Fibroblast of mammary gland (primary cell): ENCODE results near the gene MCF2L.

Experiments used
- DNase-seq: peaks from one replicate; pipeline ENCODE4 v3.0.0-alpha.2; 2010; ENCODE audit warnings: low read depth
- H3K4me3 ChIP-seq: 2 replicates; pipeline ENCODE4 v1.5.1; 2011; ENCODE audit warnings: low read depth, mild to moderate bottlenecking, low read length, moderate library complexity; ENCODE audit not compliant: control insufficient read depth
- CTCF ChIP-seq: conservative IDR thresholded peaks from 2 replicates; pipeline ENCODE4 v1.5.1; 2011; ENCODE audit warnings: low read depth, low read length, inconsistent platforms; ENCODE audit not compliant: control insufficient read depth, insufficient read depth

MCF2L gene

DNA sequence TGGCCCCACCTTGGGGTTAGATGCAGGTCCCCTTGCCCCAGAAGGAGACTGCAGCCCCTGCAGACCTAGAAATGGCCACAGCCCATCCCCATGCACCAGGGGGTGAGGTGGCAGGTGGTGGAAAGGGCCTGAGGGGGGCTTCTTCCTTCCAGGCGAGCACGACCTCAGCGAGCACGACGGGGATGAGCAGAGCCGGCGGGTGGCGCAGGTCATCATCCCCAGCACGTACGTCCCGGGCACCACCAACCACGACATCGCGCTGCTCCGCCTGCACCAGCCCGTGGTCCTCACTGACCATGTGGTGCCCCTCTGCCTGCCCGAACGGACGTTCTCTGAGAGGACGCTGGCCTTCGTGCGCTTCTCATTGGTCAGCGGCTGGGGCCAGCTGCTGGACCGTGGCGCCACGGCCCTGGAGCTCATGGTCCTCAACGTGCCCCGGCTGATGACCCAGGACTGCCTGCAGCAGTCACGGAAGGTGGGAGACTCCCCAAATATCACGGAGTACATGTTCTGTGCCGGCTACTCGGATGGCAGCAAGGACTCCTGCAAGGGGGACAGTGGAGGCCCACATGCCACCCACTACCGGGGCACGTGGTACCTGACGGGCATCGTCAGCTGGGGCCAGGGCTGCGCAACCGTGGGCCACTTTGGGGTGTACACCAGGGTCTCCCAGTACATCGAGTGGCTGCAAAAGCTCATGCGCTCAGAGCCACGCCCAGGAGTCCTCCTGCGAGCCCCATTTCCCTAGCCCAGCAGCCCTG lies 149.4 kb downstream of the MCF2L start:
- no peak overlapping the region for H3K4me3 ChIP-seq
- no peak for TF ChIP-seq CTCF
- DNase-seq: no peak

GRCh38 chr13:113119166-113119821 lies 150.3 kb downstream of the MCF2L start:
- TF ChIP-seq CTCF: no peak
- DNase-seq: no peak
- no peak overlapping the region for H3K4me3 ChIP-seq

GRCh38 chr13:113119822-113120189 lies 150.8 kb downstream of the MCF2L start:
- no peak overlapping the region for H3K4me3 ChIP-seq
- no peak for TF ChIP-seq CTCF
- no peak for DNase-seq

DNA sequence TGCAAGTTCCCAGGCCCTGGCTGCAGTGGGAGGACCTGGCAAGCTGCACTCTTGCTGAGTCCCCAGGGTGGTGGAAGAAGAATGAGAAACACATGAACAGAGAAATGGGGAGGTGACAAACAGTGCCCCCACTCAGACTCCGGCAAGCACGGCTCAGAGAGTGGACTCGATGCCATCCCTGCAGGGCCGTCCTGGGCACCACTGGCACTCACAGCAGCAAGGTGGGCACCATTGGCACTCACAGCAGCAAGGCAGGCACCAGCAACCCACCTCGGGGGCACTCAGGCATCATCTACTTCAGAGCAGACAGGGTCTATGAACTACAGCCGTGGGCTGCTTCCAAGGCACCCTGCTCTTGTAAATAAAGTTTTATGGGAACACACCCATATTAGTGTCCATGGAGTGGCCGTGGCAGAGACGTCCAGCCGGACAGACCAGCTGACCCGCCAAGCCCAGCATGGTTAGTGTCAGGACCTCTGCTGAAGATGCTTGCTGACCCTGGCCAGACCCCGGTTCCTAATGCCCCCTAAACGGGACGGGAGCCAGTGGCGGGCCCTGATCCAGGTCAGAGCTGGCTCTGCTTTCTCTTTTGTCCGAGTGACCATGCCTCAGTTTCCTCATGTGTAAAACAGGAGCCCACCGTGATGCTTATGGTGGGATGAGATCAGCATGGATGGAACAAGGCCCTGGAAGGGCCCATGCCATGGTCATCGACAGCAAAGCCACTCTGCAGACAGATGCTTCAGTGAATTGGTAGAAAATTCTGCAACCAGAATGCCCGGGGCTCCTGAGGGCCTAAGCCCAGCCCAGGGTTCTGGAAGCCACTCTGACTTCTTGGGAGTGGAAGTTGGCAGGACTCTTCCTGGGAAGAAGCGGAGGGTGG lies 151.5 kb downstream of the MCF2L start:
- H3K4me3 ChIP-seq: no peak overlapping the region
- TF ChIP-seq CTCF: no peak
- no peak for DNase-seq

DNA sequence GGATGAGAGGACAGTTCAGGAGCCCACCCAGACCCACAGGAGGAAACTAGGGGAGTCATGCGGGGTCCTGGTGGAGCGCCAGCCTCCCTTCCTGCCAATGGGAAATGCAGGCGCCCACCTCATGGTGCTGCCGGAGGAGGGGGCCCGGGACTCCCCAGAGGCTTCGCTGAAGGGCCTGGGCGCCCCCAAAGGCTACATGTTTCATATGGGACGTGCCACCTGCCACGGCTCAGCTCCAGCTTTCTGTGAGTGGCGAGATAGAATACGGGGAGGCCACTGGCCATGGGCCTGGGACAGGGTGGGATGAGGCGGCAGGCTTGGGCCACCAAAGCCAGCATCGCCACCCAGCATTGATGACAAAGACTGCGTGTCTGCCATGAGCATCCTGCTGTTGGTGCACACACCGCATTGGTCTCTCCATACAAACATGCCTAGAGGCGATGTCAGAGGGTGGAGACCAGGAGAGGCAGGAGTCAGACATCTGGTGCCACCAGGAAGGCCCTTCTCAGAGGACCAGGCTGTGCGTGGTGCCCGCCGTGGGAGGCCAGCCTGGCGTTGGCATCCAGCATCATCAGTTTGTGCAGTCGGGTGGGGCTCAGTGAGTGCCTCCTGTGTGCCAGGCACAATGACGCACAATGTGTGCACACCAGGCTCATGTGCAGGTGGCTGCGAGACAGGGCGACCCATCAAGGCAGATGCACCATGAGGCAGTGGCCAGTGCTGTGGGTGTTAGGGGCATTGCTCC lies 152.3 kb downstream of the MCF2L start:
- no peak overlapping the region for H3K4me3 ChIP-seq
- no peak for TF ChIP-seq CTCF
- DNase-seq: no peak

- no peak overlapping the region for H3K4me3 ChIP-seq
- TF ChIP-seq CTCF: no peak
- no peak for DNase-seq
These were observed 153.0 kb downstream of the MCF2L start for GRCh38 chr13:113121928-113122471.
